GM21360 (cell line): ENCODE measurements around the gene TSPY3.
"Not testable (repeated sequence)": the region's sequence is repeated elsewhere in the genome, so short reads cannot be mapped to it uniquely, and the experiment has no call there.

Experiments used
- ATAC-seq: cut with Tn5 transposase; IDR thresholded peaks from one replicate; pipeline ENCODE4 v1.9.1; 2021; ENCODE audit warnings: mild to moderate bottlenecking, moderate library complexity; ENCODE audit not compliant: unreplicated experiment

The TSPY3 gene

GRCh38 chrY:9398121-9398520 lies at the start of gene TSPY3:
TSS of gene TSPY3 (plus strand) at chrY:9398421. CDS start at chrY:9398467, 46 bp downstream.
- ATAC-seq: not testable (repeated sequence)

- ATAC-seq: not testable (repeated sequence)
These were observed 40.7 kb upstream of the TSPY3 start, which contains the start of gene TSPY8 for GRCh38 chrY:9357497-9357896. TSS of gene TSPY8 (plus strand) at chrY:9357797. CDS start at chrY:9357843, 46 bp downstream.

DNA sequence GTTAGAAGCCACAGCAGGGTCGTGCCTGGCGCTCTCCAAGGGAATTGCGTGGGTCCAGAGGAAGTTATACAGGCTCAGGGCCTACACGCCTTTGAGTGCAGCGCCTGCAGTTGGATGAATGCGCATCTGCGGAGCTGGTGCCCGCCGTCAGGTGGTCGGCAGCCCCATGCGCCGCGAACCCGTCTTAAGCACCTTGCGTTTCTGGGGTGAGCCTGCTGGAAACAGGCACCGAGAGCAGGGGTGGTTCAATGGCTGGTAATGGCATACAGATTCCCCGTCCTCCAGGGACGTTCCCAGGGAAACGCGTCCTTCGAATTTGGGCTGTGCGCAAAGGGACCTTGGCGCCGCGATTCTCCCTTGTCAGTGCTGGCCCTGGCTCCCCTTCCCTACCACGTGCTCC lies 1.7 kb upstream of the TSPY3 start:
- not testable (repeated sequence) for ATAC-seq
